Endodermal cell (in vitro differentiated cells): ENCODE measurements around the gene RASL10A. TPM values are rescaled to one million over a fixed set of nuclear protein-coding genes. Genes with fewer than 3 reads are reported as not detected.

Experiments
- DNase-seq: peaks from one replicate; pipeline ENCODE4 v3.0.0-alpha.2; 2017
- H3K27ac ChIP-seq: 2 replicates; pipeline ENCODE4 v1.5.1; 2013; ENCODE audit warnings: mild to moderate bottlenecking, low read depth, low read length, moderate library complexity
- H3K27me3 ChIP-seq: 2 replicates; pipeline ENCODE4 v1.6.1; 2013; ENCODE audit warnings: mild to moderate bottlenecking, low read length, moderate library complexity; ENCODE audit not compliant: insufficient read depth, control insufficient read depth, poor library complexity, severe bottlenecking
- H3K36me3 ChIP-seq: 2 replicates; pipeline ENCODE4 v1.7.0; 2013; ENCODE audit warnings: mild to moderate bottlenecking, low read length, moderate library complexity; ENCODE audit not compliant: control insufficient read depth, insufficient read depth
- H3K4me1 ChIP-seq: one replicate; pipeline ENCODE4 v1.7.0; 2013; ENCODE audit warnings: low read length; ENCODE audit not compliant: control insufficient read depth, insufficient read depth
- H3K4me3 ChIP-seq: 2 replicates; pipeline ENCODE4 v1.5.1; 2013; ENCODE audit warnings: mild to moderate bottlenecking, low read length, moderate library complexity
- H3K9ac ChIP-seq: 2 replicates; pipeline ENCODE4 v1.6.1; 2013; ENCODE audit warnings: mild to moderate bottlenecking, low read length, moderate library complexity; ENCODE audit not compliant: poor library complexity, severe bottlenecking; ENCODE audit errors: extremely low read depth
- H3K9me3 ChIP-seq: 2 replicates; pipeline ENCODE4 v1.6.1; 2013; ENCODE audit warnings: mild to moderate bottlenecking, low read length, moderate library complexity; ENCODE audit not compliant: control insufficient read depth
- H3K27ac Mint-ChIP-seq: 2 replicates; pipeline ENCODE4 v1.8.0; 2020; ENCODE audit warnings: mixed read lengths
- H3K27me3 Mint-ChIP-seq: 2 replicates; pipeline ENCODE4 v1.8.0; 2021; ENCODE audit warnings: mild to moderate bottlenecking, mixed read lengths; ENCODE audit not compliant: insufficient read depth
- H3K36me3 Mint-ChIP-seq: 2 replicates; pipeline ENCODE4 v1.8.0; 2020; ENCODE audit warnings: low read depth, mixed read lengths
- H3K4me1 Mint-ChIP-seq: 2 replicates; pipeline ENCODE4 v1.8.0; 2020; ENCODE audit warnings: mixed read lengths
- H3K4me3 Mint-ChIP-seq: 2 replicates; pipeline ENCODE4 v1.8.0; 2020; ENCODE audit warnings: mild to moderate bottlenecking, moderate library complexity, mixed read lengths
- H3K9me3 Mint-ChIP-seq: 2 replicates; pipeline ENCODE4 v1.8.0; 2020; ENCODE audit warnings: mild to moderate bottlenecking, mixed read lengths
- WGBS, 2 experiments: methylation state at CpG; one replicate each; pipeline versions ENCODE4 v1.1.5 to v1.1.7; 2013; ENCODE audit warnings: missing lambda C conversion rate in 2 of 2, mixed read lengths in 1 of 2; ENCODE audit not compliant: insufficient coverage in 1 of 2, insufficient read length in 1 of 2; 5-methylcytosine and 5-hydroxymethylcytosine counted together
- microRNA-seq: library from miRNA; unstranded; fragments of <30 nt; microRNA quantifications from one replicate; pipeline ENCODE4 v1.2.0, GENCODE V29; 2020; ENCODE audit warnings: borderline microRNAs expressed
- total RNA-seq, 2 donors: library from RNA; stranded (reverse); fragmentation: NEBNext Ultra II Directional in 1 of 2; extraction: Animal tissue kit (Norgen Biotek cat#: 25700) in 1 of 2; gene quantifications; 2 replicates in 1 of 2; 3 replicates in 1 of 2; pipeline ENCODE4 v1.2.1, GENCODE V29; 2021
- TF ChIP-seq, protein P1 (sequence below): fragments of 200-600 bp; sonication (generic); conservative IDR thresholded peaks from 2 replicates; pipeline ENCODE4 v1.5.0; 2021; ENCODE audit warnings: antibody characterized with exemption, mild to moderate bottlenecking

The RASL10A gene
- total RNA-seq, 2 donors from 2014 or later = 1.3 TPM

DNA sequence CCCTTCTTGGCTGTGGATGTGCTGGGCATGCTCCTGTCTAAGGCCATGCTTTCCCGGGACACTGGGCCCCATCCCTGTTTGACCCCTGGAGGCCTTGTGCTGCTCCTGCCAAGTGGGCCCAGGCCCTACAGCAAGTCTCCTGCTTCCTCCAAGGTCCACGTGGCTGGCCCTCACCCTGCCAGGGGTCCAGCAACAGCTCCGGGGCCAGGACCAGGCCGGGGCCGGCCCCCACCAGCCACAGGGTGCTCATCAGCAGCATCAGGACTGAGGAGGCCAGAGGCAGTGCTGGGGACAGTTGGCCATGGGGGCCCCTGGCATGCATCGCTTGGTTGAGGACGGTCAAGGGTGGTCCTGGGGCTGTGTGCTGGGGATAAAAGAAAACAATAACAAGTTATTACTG, 50.2 kb downstream of the RASL10A start:
- no peak overlapping the region for H3K4me3 Mint-ChIP-seq

DNA sequence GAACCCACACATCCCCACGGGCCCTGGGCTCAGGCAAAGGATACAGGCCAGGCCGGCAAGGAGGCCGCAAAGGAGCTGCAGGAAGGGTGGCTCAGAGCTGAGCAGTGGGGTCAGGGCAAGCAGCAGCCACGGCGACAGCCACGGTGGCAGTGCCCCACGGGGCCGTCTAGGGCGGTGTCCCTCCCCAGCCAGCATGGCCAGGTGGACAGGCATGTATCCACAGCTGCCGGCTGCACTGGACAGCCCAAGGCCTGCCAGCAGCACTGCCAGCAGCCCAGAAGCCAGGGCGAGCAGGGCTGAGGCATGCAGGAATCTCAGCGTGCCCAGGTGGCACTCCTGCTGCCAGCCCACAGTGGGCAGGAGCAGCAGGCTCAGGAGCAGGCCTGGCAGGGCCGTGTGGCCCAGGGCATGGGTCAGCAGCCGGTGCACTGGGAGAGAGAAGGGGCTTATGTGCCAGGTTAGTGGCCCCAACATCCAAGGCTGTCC, 51.7 kb downstream of the RASL10A start:
- Mint-ChIP-seq H3K4me3 (no peak overlapping the region), H3K4me1 (peaks cover 9% of the 10 kb centered on the region), H3K27me3 (peaks cover 2% of the 10 kb centered on the region), H3K9me3 (no peaks in the 10 kb centered on the region), H3K27ac (no peak overlapping the region), H3K36me3 (peaks cover 25% of the 10 kb centered on the region)
- no peak for DNase-seq
- TF ChIP-seq, protein P1, sequence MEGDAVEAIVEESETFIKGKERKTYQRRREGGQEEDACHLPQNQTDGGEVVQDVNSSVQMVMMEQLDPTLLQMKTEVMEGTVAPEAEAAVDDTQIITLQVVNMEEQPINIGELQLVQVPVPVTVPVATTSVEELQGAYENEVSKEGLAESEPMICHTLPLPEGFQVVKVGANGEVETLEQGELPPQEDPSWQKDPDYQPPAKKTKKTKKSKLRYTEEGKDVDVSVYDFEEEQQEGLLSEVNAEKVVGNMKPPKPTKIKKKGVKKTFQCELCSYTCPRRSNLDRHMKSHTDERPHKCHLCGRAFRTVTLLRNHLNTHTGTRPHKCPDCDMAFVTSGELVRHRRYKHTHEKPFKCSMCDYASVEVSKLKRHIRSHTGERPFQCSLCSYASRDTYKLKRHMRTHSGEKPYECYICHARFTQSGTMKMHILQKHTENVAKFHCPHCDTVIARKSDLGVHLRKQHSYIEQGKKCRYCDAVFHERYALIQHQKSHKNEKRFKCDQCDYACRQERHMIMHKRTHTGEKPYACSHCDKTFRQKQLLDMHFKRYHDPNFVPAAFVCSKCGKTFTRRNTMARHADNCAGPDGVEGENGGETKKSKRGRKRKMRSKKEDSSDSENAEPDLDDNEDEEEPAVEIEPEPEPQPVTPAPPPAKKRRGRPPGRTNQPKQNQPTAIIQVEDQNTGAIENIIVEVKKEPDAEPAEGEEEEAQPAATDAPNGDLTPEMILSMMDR = no peak
- Histone ChIP-seq H3K9me3 (no peaks in the 10 kb centered on the region), H3K9ac (no peak overlapping the region), H3K27me3 (no peaks in the 10 kb centered on the region), H3K4me1 (peaks cover 12% of the 10 kb centered on the region), H3K27ac (no peak overlapping the region), H3K4me3 (no peak overlapping the region), H3K36me3 (peaks cover 24% of the 10 kb centered on the region)
- WGBS, 2 experiments = 94% methylated on average over 3 to 14 of the region's 14 CpGs

More for the DNA sequence above, 50.2 kb downstream of the RASL10A start:
- Histone ChIP-seq H3K9ac (no peak overlapping the region), H3K27ac (no peak overlapping the region), H3K4me1 (peaks cover 12% of the 10 kb centered on the region), H3K27me3 (no peaks in the 10 kb centered on the region), H3K9me3 (no peaks in the 10 kb centered on the region), H3K4me3 (no peak overlapping the region), H3K36me3 (peaks cover 34% of the 10 kb centered on the region)
- H3K36me3 Mint-ChIP-seq = peaks cover 37% of the 10 kb centered on the region
- H3K27me3 Mint-ChIP-seq = peaks cover 2% of the 10 kb centered on the region
- TF ChIP-seq, protein P1 = no peak
- WGBS, 2 experiments = 96 to 100% methylated on average over 2 to 6 of the region's 7 CpGs
- H3K27ac Mint-ChIP-seq = no peak overlapping the region
- H3K9me3 Mint-ChIP-seq = no peaks in the 10 kb centered on the region
- peaks cover 16% of the 10 kb centered on the region for H3K4me1 Mint-ChIP-seq
- no peak for DNase-seq

Small RNAs within 50 kb of the gene (microRNA-seq; reads per million reads assigned to microRNA genes)
- gene MIR3653 = 2.2 reads per million, percentile 13 among the genes with 10 or more reads in this experiment

Other genes starting within 250 kb of the RASL10A start
- 1 to 10 TPM; 6.2 to 7.5 TPM for gene KREMEN1, start 242.7 kb downstream of the RASL10A start, total RNA-seq
- 10 to 100 TPM; 19.8 to 41.8 TPM for gene EMID1, start 109.8 kb downstream of the RASL10A start, total RNA-seq
- 10 to 100 TPM; 65.0 to 75.2 TPM for gene RHBDD3, start 47.7 kb downstream of the RASL10A start, total RNA-seq
- 100 to 1,000 TPM; 295 to 352 TPM for gene EWSR1, start 47.4 kb downstream of the RASL10A start, total RNA-seq
- gene GAS2L1, start 9.0 kb downstream of the RASL10A start, total RNA-seq = 10 to 100 TPM; 22.2 to 24.9 TPM
- 10 to 100 TPM; 64.9 to 76.6 TPM for gene AP1B1, start 72.9 kb upstream of the RASL10A start, total RNA-seq
- not detected for gene RFPL1, start 122.9 kb upstream of the RASL10A start, total RNA-seq
- gene NEFH, start 164.5 kb upstream of the RASL10A start, total RNA-seq = 1 to 10 TPM in 1 of 2 donors, under 1 TPM in 1; 0.92 to 1.7 TPM
- 10 to 100 TPM; 61.1 to 89.7 TPM for gene THOC5, start 238.1 kb upstream of the RASL10A start, total RNA-seq